ENCODE measurements around the gene PSPN.
"Not testable (repeated sequence)": the region's sequence is repeated elsewhere in the genome, so short reads cannot be mapped to it uniquely, and the experiment has no call there.

PSPN gene

DNA sequence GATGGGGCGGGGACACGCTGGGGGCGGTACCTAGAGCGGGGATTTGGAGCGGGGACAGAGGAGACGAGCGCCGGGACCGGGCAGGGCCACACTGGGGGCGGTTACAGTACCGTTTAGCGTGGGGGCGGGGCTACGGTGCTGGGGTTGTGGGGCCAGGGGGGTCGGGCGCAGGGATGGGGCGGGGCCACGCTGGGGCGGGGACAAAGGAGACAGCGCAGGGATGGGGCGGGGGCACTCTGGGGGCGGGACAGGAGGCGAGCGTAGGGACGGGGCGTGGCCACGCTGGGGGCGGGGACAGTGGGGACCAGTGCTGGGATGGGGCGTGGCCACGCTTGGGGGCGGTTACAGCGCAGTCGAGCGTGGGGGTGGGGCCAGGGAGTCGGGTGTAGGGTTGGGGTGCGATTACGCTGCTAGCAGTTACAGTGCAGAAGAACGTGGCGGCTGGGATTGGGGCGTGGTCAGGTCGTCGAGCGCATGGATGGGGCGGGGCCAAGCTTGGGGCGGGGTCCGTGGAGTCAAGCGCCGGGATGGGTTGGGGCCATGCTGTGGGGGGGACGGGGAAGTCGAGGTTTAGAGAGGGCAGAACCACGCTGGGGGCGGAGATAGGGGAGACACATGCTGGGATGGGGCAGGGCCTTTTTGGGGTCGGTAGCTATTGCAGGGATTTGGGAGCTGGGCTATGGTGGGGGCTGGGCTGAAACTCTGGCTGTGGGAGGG is 2.5 kb downstream of the PSPN start:
- peak; percentile 96 for DNase-seq (ENCODE audit: low read depth)

DNA sequence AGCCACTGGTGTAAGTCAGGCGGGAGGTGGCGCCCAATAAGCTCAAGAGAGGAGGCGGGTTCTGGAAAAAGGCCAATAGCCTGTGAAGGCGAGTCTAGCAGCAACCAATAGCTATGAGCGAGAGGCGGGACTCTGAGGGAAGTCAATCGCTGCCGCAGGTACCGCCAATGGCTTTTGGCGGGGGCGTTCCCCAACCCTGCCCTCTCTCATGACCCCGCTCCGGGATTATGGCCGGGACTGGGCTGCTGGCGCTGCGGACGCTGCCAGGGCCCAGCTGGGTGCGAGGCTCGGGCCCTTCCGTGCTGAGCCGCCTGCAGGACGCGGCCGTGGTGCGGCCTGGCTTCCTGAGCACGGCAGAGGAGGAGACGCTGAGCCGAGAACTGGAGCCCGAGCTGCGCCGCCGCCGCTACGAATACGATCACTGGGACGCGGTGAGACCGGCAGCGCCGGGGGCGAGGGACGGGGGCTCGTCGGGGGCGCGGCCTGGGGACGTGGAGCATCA is 3.1 kb downstream of the PSPN start, which contains the start of gene ALKBH7:
TSS of gene ALKBH7 (plus strand) at position 201 of the 502 bp plus-strand sequence. CDS start at position 228, 27 bp downstream.
- peak; percentile 90 for DNase-seq (ENCODE audit: low read depth)

DNA sequence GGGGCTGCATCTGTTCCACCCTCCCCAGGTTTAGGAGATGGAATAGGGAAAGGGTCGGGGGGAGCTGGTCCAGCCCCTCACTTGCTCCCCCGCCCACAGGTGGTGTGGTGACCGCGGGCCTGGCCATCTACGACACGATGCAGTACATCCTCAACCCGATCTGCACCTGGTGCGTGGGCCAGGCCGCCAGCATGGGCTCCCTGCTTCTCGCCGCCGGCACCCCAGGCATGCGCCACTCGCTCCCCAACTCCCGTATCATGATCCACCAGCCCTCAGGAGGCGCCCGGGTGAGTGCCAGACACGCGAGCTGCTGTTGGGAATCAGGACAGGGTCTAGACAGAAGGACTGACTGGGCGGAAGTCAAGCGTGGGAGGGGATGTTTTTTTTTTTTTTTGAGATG is 11.4 kb downstream of the PSPN start:
- DNase-seq (ENCODE audit: low read depth) = no peak

DNA sequence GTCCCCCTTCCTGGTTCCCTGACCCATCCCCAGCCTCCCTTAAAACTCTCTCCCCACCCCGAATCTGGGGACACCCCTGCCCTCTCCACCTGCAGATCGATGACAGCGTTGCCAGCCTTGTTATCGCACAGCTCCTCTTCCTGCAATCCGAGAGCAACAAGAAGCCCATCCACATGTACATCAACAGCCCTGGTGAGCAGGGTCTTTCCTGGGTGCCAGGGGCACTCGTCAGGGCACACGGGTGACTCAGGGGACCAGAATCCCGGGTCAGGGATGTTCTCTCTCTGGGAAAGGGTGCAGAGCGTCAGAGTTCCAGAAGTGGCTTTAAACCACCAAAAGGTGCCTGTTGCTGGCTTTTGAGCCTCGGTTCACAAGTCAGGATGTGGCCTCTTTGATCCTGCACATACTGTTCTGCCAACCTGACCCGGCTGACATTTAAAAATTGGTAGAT is 13.4 kb downstream of the PSPN start:
- peak; percentile 25 for DNase-seq (ENCODE audit: low read depth)

DNA sequence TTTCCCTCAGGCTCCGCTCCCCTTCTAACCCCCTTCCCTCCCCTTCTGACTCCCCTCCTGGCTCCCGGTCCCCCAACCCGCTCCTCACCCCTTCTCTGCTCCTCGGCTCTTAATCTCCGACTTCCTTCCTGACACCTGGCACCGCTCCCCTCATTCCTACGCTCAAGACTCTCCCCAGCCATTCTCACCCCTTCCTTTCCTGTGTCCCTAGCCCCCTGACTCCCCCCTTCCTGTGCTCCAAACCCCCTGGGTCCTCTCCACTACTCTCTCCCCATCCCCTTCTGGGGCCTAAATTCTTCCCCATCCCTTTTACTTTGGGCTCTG is 13.7 kb downstream of the PSPN start:
- DNase-seq (ENCODE audit: low read depth) = no peak

DNA sequence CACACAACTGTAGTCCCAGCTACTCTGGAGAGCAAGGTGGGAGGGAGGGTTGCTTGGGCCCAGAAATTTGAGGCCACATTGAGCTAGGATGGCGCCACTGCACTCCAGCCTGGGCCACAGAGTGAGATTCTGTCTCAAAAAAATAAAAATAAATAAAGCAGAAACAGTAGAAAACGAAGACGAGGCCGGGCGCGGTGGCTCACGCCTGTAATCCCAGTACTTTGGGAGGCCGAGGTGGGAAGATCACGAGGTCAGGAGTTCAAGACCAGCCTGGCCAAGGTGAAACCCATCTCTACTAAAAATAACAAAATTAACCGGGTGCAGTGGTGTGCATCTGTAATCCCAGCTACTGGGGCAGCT is 14.9 kb downstream of the PSPN start:
- not testable (repeated sequence) for DNase-seq (ENCODE audit: low read depth)

DNA sequence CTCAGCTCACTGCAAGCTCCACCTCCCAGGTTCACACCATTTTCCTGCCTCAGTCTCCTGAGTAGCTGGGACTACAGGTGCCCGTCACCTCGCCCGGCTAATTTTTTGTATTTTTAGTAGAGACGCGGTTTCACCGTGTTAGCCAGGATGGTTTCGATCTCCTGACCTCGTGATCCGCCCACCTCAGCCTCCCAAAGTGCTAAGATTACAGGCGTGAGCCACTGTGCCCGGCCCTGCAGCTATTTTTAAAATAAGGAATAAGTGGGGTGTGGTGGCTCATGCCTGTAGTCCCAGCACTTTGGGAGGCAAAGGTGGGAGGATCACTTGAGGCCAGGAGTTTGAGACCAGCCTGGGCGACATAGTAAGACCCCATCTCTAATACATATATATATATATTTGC is 15.3 kb downstream of the PSPN start:
- not testable (repeated sequence) for DNase-seq (ENCODE audit: low read depth)

DNA sequence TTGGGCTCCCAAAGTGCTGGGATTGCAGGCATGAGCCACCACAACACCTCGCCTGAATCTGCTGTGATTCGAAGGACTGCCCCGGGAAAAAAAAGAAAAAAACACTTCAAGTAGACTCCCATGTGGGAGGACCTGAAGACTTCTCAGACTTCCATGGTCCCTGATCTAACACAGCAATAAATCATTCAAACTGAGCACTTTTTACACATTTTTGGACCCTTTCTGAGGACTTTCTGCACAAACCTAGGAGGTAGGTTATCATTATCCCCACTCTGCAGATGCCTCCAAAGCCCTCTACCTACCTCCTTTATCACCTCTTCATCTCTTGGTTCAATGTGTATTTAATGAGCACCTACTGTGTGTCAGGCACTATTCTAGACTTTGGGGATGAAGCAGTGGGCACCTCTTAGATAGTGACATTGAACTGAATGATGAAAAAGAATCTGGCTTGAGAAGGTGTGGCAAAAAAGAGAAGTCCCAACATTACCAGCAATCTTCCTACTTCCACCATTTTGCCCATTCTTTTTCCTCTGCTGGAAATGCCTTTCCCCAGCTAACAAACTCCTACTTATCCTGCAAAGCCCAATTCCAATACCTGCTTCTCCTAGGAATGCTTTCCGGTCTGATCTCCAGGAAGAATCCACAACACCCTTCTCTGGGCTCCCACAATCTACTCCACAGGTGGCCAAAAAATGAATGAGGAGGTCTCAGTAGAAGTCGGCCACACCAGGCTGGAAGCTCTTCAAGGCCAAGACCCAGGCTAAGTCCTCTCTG is 16.0 kb downstream of the PSPN start:
- DNase-seq (ENCODE audit: low read depth) = no peak

DNA sequence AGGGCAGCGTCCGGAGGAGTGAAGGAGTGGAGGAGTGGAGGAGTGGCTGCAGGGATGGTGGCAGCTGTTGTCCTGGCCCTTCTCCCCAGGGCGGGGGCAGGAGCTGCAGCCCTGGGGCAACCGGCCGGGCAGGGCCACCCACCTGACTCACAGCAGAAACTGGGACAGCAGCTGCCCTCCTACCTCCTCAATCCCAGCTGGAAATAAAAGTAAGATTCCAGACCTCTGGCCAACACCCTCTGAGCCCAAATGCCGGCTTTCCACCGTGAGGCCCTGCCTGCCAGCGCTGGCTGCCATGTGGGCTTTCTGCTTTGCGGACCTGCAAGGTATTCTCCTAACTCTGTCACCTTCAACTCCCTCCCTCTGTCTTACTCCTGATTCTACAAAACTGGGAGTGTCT is 17.7 kb downstream of the PSPN start:
- no peak for DNase-seq (ENCODE audit: low read depth)

DNA sequence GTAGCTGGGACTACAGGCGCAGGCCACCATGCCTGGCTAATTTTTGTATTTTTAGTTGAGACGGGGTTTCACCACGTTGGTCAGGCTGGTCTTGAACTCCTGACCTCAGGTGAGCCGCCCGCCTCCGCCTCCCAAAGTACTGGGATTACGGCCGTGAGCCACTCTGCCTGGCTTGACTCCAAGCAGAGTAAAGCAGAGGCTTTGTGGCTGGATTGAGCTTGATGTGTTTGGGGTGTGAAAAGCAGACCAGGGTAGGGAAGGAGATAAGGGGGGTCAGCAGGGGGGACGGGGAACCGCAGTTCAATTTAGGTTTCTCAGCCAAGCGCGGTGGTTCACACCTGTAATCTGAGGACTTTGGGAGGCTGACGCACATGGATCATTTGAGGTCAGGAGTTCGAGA is 18.6 kb downstream of the PSPN start:
- DNase-seq (ENCODE audit: low read depth) = no peak

DNA sequence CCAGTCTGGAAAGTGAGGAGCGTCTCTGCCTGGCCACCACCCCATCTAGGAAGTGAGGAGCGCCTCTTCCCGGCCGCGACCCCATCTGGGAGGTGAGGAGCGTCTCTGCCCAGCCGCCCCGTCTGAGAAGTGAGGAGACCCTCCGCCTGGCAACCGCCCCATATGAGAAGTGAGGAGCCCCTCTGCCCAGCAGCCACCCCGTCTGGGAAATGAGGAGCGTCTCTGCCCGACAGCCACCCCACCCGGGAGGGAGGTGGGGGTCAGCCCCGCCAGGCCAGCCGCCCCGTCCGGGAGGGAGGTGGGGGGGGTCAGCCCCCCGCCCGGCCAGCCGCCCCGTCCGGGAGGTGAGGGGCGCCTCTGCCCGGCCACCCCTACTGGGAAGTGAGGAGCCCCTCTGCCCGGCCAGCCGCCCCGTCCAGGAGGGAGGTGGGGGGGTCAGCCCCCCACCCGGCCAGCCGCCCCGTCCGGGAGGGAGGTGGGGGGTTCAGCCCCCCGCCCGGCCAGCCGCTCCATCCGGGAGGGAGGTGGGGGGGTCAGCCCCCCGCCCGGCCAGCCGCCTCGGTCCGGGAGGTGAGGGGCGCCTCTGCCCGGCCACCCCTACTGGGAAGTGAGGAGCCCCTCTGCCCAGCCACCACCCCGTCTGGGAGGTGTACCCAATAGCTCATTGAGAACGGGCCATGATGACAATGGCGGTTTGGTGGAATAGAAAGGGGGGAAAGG is 20.3 kb downstream of the PSPN start:
- DNase-seq (ENCODE audit: low read depth) = not testable (repeated sequence)

DNA sequence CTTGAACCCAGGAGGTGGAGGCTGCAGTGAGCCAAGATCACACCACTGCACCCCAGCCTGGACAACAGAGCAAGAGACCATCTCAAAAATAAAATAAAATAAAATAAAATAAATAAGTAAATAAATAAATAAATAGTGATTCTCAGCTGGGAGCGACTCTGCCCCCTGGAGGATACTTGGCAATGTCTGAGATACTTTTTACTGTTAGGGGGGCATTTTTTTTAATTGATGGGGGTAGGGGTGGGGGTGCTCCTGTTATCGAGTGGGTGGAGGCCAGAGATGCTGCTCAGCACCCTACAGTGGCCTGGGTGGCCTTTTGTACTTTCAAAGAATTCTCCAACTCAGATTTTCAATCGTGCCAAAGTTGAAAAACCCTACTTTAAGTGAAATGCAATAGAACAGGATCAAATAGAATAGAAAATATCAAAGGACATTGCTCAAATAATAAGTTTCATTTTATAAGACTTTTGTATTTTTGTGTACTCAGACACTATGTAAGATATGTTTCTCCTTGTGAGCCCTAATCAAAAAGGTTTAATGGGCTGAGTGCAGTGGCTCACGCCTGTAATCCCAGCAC is 21.5 kb downstream of the PSPN start:
- DNase-seq (ENCODE audit: low read depth) = no peak

DNA sequence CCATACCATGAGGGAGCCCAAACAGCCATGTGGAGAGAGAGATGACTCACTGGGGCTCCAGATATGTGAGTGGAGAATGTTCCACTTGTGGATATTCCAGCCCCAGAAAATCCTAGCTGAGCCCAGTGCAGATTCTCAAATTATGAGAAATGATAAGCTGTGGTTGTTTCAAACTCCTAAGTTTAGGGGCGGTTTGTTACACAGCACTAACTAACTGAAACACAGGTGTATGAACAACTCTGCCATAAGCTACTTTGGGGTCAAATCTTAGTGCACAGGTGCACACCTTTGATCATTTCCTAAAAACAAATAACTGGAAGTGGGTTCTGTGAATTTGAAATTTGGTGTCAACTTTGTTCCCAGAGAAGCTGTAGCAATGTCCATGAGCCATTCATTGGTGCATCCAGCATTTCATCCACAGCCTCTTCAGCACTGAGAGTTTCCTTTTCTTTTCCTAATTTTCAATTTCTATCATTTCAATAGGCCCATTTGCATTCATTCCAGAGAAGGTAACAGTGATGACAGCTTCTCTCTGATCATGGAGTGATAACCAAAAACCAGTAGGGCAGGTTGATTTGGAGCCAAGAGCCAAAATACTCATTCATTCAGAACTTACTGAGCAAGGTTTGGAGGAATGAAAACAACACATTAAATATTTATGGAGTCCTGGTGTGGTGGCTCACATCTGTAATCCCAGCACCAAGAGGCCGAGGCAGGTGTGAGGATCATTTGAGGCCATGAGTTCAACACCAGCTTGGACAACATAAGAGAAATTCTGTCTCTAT is 23.2 kb downstream of the PSPN start:
- no peak for DNase-seq (ENCODE audit: low read depth)

DNA sequence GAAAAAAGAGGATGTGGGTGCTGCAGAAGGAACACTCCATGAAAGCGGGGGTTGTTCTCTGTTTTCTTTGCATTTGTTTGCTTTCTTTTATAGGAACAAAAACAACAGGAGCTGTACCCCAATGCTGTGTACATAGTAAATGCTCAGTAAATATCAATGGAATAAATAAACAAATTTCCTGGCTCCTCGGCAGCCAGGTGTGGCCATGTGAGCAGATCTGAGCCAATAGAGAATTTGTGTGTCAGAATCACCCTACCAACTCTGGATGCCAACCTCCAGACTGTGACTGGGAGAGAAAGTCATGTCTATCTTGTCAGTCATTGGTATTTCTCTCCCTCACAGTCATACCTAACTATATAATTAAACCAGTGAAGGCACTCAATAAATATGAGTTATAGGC is 25.0 kb downstream of the PSPN start:
- no peak for DNase-seq (ENCODE audit: low read depth)

DNA sequence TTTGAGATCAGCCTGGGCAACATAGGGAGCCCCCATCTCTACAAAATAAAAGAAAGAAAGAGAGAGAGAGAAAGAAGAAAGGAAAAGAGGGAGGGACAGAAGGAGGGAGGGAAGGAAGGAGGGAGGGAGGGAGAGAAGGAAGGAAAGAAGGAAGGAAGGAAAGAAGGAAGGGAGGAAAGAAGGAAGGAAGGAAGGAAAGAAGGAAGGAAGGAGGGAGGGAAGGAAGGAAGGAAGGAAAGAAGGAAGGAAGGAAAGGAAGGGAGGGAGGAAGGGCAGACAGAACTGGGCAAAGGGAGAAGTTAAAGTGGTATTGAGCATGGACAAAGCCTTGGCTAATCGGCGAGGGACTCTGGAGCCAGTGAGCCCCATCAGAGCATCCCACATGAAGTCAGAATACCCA is 26.5 kb downstream of the PSPN start:
- DNase-seq (ENCODE audit: low read depth) = not testable (repeated sequence)

DNA sequence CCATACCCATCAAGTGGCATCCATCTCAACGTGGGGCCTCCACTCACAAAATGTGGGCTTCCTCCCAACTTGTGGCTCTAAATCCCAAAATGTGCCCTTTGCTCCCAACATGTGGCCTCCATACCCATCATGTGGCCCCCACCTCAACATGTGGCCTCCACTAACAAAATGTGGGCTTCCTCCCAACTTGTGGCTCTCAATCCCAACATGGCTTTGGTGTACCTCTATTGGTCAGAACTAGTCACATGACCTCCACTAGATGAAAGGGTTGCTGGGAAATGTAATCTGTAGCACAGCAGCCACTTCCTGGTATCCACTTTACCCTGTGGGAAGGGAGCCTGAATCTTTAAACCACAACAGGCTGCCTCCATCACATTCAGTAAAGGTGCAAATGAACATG is 32.3 kb downstream of the PSPN start:
- DNase-seq (ENCODE audit: low read depth) = no peak

DNA sequence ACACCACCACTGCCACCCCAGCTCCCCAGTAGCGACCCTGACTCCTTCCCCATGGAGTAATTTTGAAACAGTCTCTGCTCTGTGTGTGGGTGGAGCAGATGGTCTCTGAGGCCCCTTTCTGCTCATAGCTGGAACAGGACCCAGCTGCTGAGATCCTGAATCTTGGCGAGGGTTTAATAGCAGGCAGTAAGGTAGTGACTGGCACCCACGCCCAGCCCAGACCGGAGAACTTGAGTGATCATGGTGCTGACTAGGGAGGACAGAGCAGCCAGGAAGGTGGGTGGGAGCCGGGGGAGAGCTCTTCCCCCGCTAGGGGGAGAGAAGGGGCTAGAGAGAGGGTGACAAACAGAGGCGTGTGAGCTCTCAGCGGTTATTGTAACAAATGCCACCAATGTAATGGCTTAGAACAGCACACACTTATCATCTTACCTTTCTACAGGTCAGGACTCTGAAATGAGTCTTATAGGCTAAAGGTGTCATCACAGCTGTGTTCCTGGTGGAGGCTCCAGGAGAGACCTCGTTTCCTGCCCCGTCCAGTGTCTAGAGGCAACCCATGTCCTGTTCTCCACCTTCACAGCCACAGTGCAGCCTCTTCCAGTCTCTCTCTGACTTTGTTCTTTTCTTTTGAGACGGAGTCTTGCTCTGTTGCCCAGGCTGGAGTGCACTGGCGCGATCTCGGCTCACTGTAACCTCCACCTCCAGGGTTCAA is 35.1 kb downstream of the PSPN start:
- DNase-seq (ENCODE audit: low read depth) = no peak

DNA sequence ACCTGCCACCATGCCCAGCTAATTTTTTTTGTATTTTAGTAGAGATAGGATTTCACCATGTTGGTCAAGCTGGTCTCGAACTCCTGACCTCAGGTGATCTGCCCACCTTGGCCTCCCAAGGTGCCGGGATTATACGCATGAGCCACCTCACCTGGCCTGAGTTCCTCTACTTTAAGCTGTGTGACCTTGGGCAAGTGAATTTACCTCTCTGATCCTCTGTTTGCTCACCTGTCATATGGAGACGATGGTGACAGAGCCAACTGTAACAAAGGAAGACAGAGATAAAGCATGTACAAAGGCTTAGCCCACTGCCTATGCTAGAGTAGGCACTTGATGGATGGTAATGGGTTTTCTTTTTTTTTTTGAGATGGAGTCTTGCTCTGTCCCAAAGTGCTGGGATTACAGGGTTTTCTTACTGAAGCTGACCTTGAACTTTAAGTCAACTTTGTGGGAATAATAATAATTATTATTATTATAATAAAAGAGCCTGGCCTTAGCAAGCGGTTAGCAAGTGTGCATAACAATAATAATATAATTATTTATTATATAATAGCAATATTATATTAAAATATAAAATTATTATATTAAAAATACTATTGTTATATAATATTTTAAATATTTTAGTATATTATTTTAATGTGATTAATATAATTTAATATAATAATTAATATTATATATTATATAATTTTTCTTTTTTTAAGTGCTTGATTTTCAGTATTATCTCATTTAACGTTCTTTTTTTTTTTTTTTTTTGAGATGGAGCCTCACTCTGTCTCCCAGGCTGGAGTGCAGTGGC is 41.0 kb downstream of the PSPN start:
- DNase-seq (ENCODE audit: low read depth) = no peak

DNA sequence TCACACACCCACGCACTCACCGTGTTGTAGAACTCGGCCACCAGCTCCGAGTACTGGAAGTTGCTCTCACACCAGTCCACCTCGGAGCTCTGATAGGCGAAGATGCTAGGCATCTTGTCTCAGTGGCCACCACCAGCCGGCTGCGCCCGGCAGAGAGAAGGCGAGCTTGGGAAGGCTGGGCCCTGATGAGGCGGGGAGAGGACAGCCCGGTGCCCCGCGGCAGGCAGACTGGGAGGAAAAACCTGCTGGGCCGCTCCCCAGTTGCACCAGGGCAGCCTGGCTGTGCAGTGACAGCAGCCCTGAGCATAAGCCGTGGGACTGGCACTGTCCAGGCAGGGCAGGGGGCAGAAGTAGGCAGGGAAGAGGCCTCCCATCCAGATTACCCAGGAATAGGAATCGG is 42.3 kb downstream of the PSPN start, which contains the start of gene ACER1:
TSS of gene ACER1 (minus strand) at position 174 of the 400 bp plus-strand sequence. CDS start at position 113, 61 bp downstream.
- no peak for DNase-seq (ENCODE audit: low read depth)

DNA sequence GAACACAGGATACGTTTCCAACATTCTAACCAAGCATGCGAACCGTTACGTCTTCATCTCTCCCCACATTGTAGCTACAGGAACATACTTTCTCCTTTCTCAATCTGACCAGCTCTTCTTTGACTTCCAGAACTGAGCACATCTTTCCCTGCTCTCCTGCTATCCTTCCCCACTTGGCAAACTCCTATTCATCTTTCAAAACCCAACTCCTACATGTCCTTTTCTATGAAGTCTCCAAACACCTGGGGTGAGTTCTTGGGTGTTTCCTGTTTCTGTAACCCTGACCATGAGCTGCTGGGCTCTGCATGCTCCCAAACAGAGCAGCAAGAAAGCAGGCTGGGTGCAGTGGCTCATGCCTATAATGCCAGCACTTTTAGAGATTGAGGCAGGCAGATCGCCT is 48.9 kb downstream of the PSPN start:
- DNase-seq (ENCODE audit: low read depth) = no peak
